GM13977 (cell line): ENCODE measurements around the gene PAM.

Experiments used
- DNase-seq: peaks from one replicate; pipeline ENCODE4 v3.0.0; 2012; ENCODE audit warnings: low spot score
- CTCF ChIP-seq: IDR thresholded peaks from 2 replicates; pipeline ENCODE4 v1.5.1; 2012; ENCODE audit warnings: mild to moderate bottlenecking, control low read depth; ENCODE audit not compliant: insufficient read depth; ENCODE audit errors: extremely low read depth, missing control alignments
- in situ Hi-C: fragments of 300-500 bp; cut with MboI; formaldehyde crosslinking; loops from one replicate; pipeline ENCODE4 v1.12.0; 2022; ENCODE audit warnings: low sequenced_read_pairs, low pct_unique_long_range_greater_than_20kb, mixed read lengths, inconsistent platforms; ENCODE audit not compliant: unreplicated experiment

PAM gene

DNA sequence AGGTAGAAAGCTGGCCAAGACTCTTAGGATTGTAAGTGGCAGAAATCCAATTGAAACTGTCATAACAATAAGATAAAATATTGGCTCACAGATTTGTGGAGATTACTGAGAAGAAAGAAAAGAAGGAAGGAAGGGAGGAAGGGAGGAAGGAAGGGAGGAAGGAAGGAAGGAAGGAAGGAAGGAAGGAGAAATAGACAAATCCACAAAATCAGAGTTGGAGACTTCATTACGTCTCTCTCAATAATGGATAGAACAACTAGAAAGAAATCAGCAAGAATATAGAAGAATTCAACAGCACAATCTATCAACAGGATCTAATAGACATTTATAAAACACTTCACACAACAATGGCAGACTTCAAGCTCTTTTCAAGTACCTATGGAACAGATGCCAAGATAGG is 17.9 kb upstream of the PAM start:
- in situ Hi-C loops = no loop called here
- DNase-seq = no peak
- TF ChIP-seq CTCF = no peak

DNA sequence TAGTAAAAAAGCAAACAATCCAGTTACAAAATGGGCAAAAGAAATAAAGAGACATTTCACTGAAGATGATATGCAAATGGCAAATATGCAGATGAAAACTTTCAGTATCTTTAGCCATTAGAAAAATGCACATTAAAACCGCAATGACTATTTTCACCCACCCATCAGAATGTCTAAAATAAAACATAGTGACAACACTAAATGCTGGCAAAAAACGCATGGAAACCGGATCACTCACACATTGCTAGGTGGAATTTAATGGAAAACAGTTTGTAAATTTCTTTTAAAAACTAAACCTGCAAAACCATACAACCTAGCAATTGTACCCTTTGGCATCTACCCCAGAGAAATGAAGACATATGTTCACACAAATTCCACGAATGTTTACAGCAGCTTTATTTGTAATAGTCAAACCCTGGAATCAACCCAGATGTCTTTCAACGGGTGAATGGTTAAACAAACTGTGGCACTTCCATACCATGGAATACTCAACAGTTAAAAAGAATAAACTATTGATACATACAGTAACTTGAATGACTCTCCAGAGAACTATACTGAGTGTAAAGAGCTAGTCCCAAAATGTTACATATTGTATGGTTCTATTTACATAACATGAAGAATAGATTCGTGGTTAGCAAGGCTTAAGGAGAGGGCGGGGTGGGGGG is 17.2 kb upstream of the PAM start:
- no peak for TF ChIP-seq CTCF
- DNase-seq = no peak
- in situ Hi-C loops = no loop called here

- in situ Hi-C loops = no loop called here
- TF ChIP-seq CTCF = no peak
These were observed 14.6 kb upstream of the PAM start for GRCh38 chr5:102740515-102740914.

GRCh38 chr5:102742215-102742614 is 12.9 kb upstream of the PAM start:
- in situ Hi-C loops = no loop called here
- no peak for TF ChIP-seq CTCF
- no peak for DNase-seq

More at GRCh38 chr5:102740515-102740914, 14.6 kb upstream of the PAM start:
- no peak for DNase-seq

DNA sequence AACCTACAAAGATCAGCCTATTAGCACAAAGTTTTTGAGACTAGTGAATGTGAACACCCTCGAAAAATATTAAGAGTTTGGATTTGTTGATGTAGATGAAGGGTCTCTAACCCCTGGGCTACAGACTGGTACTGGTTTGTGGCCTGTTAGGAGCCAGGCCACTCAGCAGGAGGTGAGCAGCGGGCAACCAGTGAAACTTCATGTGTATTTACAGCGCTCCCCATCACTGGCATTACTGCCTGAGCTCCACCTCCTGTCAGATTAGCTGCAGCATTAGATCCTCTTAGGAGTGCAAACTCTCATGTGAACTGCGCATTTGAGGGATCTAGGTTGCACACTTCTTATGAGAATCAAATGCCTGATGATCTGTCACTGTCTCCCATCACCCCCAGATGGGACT is 11.2 kb upstream of the PAM start:
- in situ Hi-C loops = no loop called here
- TF ChIP-seq CTCF = no peak
- no peak for DNase-seq

- DNase-seq = peak; percentile 64
- in situ Hi-C loops = no loop called here
These were observed 7.5 kb upstream of the PAM start for GRCh38 chr5:102747386-102748166.

More at GRCh38 chr5:102747386-102748166, 7.5 kb upstream of the PAM start:
- TF ChIP-seq CTCF = no peak
